ENCODE data around the gene PCGF3.

PCGF3 gene

GRCh38 chr4:710116-710515 is 4.5 kb downstream of the PCGF3 start:
- DNase-seq (ENCODE audit: extremely low read depth, low read depth): no peak
- no peak for TF ChIP-seq CTCF (IDR thresholded peaks at IDR 0.05; ENCODE audit: low read depth, low read length)

GRCh38 chr4:710916-711315 is 5.3 kb downstream of the PCGF3 start:
- no peak for TF ChIP-seq CTCF (IDR thresholded peaks at IDR 0.05; ENCODE audit: low read depth, low read length)
- no peak for DNase-seq (ENCODE audit: extremely low read depth, low read depth)

DNA sequence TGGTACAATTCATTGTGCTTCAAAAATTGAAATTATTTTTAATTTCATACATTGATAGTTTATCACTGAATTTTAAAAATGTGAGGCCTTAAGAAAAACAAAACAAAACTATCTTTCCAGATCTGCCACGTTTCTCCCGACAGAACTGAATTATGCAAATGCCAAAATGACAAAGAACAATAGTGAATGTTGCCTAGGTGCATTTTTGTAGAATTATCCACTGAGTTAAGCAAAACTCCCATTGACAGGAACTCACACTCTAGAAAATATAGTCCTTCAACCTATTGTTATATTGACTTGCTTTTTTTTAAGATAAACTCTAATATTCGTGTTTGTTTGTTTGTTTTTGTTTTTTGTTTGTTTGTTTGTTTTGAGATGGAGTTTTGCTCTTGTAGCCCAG is 6.5 kb downstream of the PCGF3 start:
- no peak for TF ChIP-seq CTCF (IDR thresholded peaks at IDR 0.05; ENCODE audit: low read depth, low read length)
- no peak for DNase-seq (ENCODE audit: extremely low read depth, low read depth)

GRCh38 chr4:712916-713632 is 7.4 kb downstream of the PCGF3 start:
- no peak for TF ChIP-seq CTCF (IDR thresholded peaks at IDR 0.05; ENCODE audit: low read depth, low read length)
- no peak for DNase-seq (ENCODE audit: extremely low read depth, low read depth)

- DNase-seq (ENCODE audit: extremely low read depth, low read depth): no peak
- TF ChIP-seq CTCF (IDR thresholded peaks at IDR 0.05; ENCODE audit: low read depth, low read length): no peak
Measured at GRCh38 chr4:714087-714486, 8.5 kb downstream of the PCGF3 start.

- no peak for DNase-seq (ENCODE audit: extremely low read depth, low read depth)
- TF ChIP-seq CTCF (IDR thresholded peaks at IDR 0.05; ENCODE audit: low read depth, low read length): no peak
Measured at GRCh38 chr4:717601-718320, 12.1 kb downstream of the PCGF3 start.

DNA sequence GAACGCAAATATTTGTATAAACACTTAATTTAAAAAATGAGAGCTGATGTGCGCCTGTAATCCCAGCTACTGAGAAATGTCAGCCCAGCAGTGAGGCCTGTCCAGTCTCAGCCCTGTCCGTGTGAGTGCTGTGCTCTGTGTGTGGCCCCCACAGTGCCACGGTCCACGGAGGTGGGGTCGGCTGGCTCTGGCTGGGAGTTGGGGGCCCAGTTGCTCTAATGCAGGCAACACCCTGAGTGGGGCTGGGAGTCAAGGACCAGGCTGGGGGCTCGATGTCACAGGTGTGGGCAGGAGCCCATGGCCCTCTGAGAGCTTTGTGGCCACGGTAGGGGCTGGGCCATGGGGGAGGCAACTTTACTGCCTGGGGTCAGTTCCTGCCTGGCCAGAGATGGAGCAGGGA is 12.8 kb downstream of the PCGF3 start:
- DNase-seq (ENCODE audit: extremely low read depth, low read depth): no peak
- no peak for TF ChIP-seq CTCF (IDR thresholded peaks at IDR 0.05; ENCODE audit: low read depth, low read length)

Measured in AG09319 (cell line).